GM10248 (cell line): Measurements from ENCODE around the gene C13orf42.

ENCODE experiments used
- CTCF ChIA-PET: fragments of 300-600 bp; sonication (Branson Sonifier 250); formaldehyde crosslinking; extraction: SDS; loops from one replicate; lab custom pipeline; 2021; ENCODE audit warnings: antibody characterized with exemption; lab: Yijun Ruan, JAX
- POLR2A ChIA-PET: fragments of 350-650 bp; sonication (Branson Sonifier 250); formaldehyde crosslinking; extraction: SDS; loops from one replicate; lab custom pipeline; 2020; ENCODE audit warnings: antibody characterized with exemption; lab: Yijun Ruan, JAX
- DNase-seq: peaks from one replicate; pipeline ENCODE4 v3.0.0; 2012; ENCODE audit errors: extremely low spot score
- CTCF ChIP-seq: IDR thresholded peaks from 2 replicates; pipeline ENCODE4 v1.5.1; 2012; ENCODE audit warnings: mild to moderate bottlenecking, low read depth; ENCODE audit errors: extremely low read depth, missing control alignments, control extremely low read depth

The C13orf42 gene

GRCh38 chr13:51035978-51036377 lies 75.1 kb downstream of the C13orf42 start:
- no peak for TF ChIP-seq CTCF
- ChIA-PET CTCF (interaction anchor here (0.9 to 1.1 kb wide), 2 partner anchors 30 to 35 kb away, joined by 3 read pairs; no protein-coding TSS in a partner anchor), POLR2A (no interaction called here)
- no peak for DNase-seq

- TF ChIP-seq CTCF, result no peak
- ChIA-PET POLR2A (no interaction called here), CTCF (interaction anchor here (1.1 to 1.3 kb wide), 2 partner anchors 21 to 31 kb away, joined by 3 read pairs; no protein-coding TSS in a partner anchor)
- no peak for DNase-seq
Measured at GRCh38 chr13:51035469-51035868, 75.6 kb downstream of the C13orf42 start.

GRCh38 chr13:51034906-51035305 lies 76.2 kb downstream of the C13orf42 start:
- DNase-seq, result no peak
- TF ChIP-seq CTCF, result no peak
- POLR2A ChIA-PET, result no interaction called here
- CTCF ChIA-PET, result interaction anchor here (1.3 kb wide), 1 partner anchor 22 kb away, joined by 3 read pairs; no protein-coding TSS in a partner anchor

GRCh38 chr13:51033421-51034185 lies 77.5 kb downstream of the C13orf42 start:
- no peak for DNase-seq
- ChIA-PET CTCF (no interaction called here), POLR2A (no interaction called here)

GRCh38 chr13:51032831-51033230 lies 78.2 kb downstream of the C13orf42 start:
- ChIA-PET CTCF (no interaction called here), POLR2A (no interaction called here)
- no peak for TF ChIP-seq CTCF
- DNase-seq, result no peak

More at GRCh38 chr13:51033421-51034185, 77.5 kb downstream of the C13orf42 start:
- TF ChIP-seq CTCF, result no peak
